ENCODE results near the gene OXCT2.

The OXCT2 gene

GRCh38 chr1:39761557-39762260, 9.4 kb downstream of the OXCT2 start:
- no peak for DNase-seq

DNA sequence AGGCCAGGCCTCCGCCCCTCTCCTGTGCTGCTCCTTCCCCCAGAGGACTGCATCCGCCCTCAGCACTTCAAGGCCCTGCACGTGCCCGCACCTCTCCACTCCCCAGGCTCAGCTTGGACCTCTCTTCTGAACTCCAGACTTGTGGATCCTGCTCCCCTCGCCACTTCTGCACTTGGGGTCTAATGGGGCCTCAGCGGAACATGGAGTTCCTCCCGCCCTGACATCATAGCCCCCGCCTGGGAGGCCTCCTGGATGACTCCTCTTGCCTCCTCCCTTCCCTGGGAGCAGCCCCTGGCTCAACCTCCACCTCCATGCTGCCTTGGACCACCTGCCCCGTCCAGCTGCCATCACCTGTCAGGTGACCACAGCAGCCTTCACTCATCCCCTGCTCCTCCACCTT, 10.1 kb downstream of the OXCT2 start:
- no peak for DNase-seq

DNA sequence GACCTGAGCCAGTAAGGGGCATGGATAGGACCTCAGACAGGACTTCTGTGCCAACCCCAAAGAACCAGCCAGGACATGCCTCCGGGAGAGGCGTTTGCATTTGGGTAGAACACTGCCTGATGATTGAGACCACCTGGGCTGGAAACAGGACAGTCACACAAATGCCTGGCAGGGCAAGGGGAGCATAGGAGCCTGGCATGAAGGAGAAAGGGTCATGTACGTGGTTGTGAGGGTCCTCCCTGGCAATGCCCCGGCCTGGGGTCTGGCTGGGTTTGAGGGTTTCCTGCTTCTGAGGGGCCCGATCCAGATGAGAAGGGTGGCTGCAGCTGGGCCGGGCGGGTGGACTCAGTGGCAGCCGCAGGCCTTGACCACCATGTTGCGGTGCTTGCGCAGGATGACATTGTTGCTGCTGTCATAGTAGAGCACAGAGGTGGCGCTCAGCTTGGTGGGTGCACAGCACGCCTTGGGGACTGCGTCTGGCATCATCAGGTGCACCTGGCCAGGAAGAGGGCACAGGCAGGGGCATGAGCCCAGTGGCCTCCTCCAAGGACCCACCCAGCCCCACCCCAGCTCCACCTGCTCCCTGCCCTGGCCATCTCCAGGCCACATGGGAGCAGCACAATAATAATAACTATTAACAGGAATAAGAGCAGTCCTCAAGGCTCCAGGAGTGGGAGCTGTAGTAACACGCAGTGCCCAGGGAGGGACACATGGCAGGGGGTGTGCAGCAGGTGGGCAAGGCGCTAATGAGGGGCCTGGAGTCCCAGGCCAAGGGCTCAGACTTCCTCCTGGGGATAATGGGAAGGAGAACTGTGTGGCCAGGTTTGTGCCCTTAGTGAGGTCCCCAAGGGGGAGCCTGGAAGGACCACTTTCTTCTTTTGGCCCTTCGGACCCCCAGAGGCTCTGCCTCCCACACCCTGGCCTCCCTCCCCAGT, 10.8 kb downstream of the OXCT2 start:
- DNase-seq = no peak

DNA sequence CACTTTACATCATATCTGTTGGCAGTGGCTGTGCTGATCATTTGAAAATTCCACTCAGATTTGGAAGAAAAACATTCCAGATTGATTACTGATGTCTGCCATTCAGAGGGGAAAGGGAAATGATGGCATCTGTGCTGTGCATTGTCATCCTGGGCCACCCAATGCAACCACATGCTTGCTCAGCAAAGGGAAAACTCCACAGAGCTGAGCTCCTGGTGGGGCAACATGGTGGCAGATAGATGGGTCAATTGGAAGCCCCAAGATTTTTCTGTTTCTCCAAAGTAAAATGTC, 11.8 kb downstream of the OXCT2 start:
- no peak for DNase-seq

DNA sequence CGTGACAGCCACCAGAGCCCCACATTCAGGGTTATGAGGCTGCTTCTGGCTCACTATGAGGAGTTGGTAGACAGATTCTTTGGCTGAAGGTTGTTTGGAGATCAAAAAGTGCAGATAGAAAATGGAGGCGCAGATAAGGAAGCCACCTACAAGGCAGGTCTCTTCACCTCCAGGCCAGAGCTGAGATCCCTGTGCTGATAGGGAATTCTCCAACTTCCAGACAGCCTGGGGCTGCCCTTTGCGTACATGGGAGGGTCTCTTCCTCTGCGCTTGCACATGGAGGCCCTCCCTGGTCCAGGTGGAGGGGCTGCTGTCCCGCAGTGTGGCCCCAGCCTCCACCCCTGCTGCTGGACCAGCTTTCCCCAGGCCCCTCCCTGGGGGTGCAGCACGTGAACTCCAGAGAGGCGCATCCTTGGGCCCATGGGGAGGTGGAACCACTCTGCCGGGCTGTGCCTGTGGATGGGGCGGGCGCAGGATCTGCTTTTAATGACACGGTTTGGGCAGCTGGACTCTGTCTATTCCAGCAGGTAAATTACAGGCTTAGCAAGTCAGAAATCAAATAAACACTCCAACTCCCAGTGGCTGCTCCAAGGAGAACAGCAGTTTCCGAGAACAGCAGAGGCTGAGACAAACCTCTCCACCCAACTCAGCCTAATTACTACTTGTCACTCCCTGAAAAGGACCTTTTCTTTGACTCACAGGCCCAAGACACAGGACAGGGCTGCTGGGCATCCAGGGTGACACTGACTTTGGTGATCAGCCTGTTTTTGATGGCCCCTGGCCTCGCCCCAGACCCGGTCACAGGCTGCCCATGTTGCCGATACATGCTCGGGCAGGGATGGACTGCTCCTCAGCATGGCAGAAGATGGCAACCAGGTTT, 12.4 kb downstream of the OXCT2 start:
- no peak for DNase-seq

- no peak for DNase-seq
These were observed 13.6 kb downstream of the OXCT2 start for GRCh38 chr1:39757501-39757900.

DNA sequence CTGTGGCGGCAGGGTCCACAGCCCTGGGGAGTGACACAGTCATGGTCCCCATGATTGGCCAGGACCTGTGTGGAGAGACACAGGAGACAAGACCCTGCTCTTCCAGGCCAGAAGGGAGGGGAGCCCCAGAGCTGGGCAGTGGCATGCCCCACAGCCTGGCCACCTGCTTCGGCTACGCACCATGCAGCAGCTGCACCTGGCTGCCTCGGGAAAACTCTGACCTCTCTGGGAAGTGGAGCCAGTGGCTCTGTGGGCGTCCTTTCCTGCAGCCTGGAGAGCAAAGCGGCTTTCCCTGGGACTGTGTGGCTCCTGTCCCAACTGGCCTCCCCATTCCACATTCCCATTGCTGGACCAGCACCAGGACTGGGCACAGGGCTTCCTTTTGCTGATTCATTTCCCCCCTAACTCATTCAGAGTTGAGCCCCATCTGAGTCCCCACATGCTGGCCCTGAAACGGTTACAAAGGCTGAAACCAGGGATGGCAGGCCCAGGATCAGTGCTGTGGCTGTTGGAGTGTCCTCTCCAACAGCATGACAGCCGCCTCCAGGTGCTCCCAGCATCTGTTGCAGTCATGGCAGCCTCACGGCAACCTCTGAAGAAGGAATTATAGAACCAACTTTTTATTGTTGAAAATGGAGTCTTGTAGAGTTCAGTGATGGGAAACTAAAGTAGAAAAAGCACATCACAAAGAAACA, 15.0 kb downstream of the OXCT2 start:
- no peak for DNase-seq

GRCh38 chr1:39754906-39755504, 16.1 kb downstream of the OXCT2 start:
- no peak for DNase-seq

- no peak for DNase-seq
These were observed 17.1 kb downstream of the OXCT2 start for GRCh38 chr1:39754026-39754570.

GRCh38 chr1:39753132-39754025, 17.8 kb downstream of the OXCT2 start:
- no peak for DNase-seq

DNA sequence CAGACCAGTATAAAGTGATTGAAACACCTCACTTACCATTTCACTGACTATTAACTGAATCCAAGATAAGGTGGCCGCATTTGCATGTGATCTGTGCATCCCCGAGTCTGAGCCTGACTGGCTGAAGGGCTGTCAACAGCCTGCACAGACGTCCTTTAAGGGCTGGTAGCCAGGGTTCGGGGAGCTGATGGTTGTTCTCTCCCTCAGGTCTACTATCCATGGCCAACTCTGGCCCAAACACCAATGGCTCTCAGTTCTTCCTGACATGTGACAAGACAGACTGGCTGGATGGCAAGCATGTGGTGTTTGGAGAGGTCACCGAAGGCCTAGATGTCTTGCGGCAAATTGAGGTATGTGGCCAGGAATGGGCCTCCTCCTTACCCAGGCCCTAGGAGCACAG, 18.4 kb downstream of the OXCT2 start:
- DNase-seq = no peak

GRCh38 chr1:39751595-39751994, 19.6 kb downstream of the OXCT2 start:
- DNase-seq = no peak

- DNase-seq = no peak
These were observed 26.0 kb downstream of the OXCT2 start for GRCh38 chr1:39745016-39745670.

GRCh38 chr1:39738622-39739366, 32.4 kb downstream of the OXCT2 start, which contains the start of gene PPIE:
Gene PPIE (plus strand): TSS chr1:39738882. CDS start chr1:39738901, 19 bp downstream.
- peak; percentile 73 for DNase-seq

- DNase-seq = no peak
These were observed 33.5 kb downstream of the OXCT2 start for GRCh38 chr1:39737546-39738169.

DNA sequence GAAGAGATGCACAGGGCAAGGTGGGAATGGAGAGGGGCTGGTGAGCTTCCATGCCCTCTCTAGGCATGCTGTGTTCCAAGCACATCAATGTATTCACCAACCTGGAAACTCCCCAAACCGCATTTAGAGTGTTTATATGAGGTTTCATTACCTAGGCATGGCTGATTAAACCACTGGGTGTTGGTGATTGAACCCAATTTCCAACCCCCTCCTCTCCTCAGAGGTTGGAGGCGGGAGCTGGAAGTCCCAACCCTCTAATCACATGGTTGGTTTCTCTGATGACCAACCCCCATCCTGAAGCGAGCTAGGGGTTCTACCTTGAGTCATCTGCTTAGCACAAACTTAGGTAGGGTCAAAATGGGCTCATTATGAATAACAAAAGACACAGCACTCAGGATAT, 35.4 kb downstream of the OXCT2 start:
- DNase-seq = no peak

DNA sequence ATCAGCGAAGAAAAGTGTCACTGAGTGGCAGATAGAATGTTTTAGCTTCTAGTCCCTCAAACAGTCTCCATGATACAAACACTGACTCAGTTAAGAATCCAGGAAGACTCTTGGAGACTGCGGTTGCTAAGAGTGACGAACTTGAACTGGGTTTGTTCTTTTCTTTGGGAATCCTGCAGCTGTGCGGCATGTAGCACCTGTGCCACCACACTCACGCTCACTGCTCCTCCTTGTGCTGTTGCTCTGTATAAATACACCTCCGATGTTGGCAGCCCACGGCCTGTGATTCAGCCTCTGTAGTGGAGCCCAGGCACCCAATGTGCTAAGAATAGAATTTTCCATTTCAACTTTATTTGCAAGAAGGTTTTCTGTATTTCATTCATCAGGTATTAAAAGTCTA, 38.0 kb downstream of the OXCT2 start:
- no peak for DNase-seq

DNA sequence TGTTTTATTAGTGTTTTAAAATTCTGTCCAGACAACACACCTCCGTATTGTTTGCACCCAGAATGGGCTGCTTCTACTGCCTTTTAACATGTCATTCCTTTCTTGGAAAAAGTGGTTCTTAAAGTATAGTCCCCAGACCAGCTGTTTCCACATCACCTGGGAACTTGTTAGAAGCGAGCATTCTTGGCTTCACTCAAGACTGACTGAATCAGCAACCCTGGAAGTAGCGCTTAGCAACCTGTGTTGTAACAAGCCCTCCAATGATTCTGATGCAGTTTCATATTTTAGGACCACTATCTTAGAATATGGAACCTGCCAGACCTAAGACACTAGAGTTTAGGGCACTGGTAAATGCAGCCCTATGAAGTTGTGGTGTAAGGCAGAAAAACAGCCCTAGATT, 38.4 kb downstream of the OXCT2 start:
- no peak for DNase-seq

DNA sequence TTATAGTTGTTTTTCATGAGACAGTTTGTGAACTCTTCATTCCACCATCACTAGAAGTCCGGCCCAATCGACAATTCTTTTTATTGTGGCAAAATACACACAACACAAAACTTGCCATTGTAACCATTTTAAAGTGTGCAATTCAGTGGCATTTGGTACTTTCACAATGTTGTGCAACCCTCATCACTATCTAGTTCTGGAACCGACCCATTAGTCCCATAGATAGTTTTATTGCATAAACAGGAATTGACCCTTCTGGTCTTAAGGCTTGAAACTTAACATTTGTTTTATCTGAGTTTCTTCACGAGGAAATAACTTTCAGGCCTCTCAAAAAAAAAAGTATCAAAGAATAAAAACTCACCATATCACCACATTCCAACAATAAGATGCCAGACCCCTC, 41.3 kb downstream of the OXCT2 start:
- DNase-seq = no peak
